ENCODE data around the gene PDS5B.
"Not testable (repeated sequence)": the region's sequence is repeated elsewhere in the genome, so short reads cannot be mapped to it uniquely, and the experiment has no call there.

The PDS5B gene

DNA sequence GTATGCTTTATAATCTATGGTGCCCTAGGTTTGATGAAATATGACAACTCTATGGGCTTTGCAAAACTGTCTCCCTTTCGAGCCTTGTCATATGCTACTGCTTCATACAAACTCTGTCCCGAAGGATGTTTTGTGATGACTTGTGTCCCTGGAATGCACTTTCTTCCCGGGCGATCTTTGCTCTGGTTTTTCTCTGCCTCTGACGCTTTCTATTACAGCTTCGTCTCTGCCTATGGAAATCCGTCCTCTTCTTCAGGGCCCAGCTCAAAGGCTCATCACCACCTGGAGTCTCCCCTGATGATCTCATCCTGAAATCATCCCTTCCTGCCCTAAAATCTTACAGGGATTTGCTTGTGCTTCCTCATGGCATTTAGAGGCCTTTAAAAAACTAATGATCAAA, 238.4 kb downstream of the PDS5B start:
- no peak overlapping the region for H3K27ac ChIP-seq (ENCODE audit: low read length)
- H3K36me3 ChIP-seq (ENCODE audit: control insufficient read depth in 2 of 2, insufficient read depth in 2 of 2, low read length in 2 of 2): no peaks in the 10 kb centered on the region
- peak overlapping the region in 1 of 2 donors; percentile 29 for H3K9ac ChIP-seq (ENCODE audit: low read length in 2 of 2)
- H3K4me1 ChIP-seq (ENCODE audit: control insufficient read depth, insufficient read depth, low read length): peaks cover 10% of the 10 kb centered on the region
- no peaks in the 10 kb centered on the region for H3K27me3 ChIP-seq (ENCODE audit: control insufficient read depth in 1 of 2, insufficient read depth in 2 of 2, low read length in 2 of 2)
- H3K4me3 ChIP-seq (ENCODE audit: low read length in 2 of 2): peak overlapping the region in 1 of 2 donors; percentile 44
- H3K9me3 ChIP-seq (ENCODE audit: control insufficient read depth in 2 of 2, low read length in 2 of 2): no peaks in the 10 kb centered on the region

DNA sequence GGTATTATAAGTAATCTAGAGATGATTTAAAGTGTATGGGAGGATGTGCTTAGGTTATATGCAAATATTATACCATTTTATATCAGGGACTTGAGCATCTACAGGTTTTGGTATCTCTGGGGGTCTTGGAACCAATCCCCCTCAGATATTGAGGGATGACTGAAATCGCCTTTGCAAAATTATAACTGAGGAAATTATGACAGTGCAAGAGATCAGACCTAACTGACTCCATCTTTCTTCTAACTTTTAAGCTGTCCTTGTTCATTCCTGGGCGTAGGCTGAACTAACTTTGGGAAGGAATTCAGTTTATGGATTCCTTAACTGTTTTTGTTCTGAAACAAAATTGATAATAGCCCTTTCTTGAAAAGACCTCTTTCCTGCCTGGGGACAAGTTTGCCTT, 239.2 kb downstream of the PDS5B start:
- no peak overlapping the region for H3K4me3 ChIP-seq (ENCODE audit: low read length in 2 of 2)
- H3K36me3 ChIP-seq (ENCODE audit: control insufficient read depth in 2 of 2, insufficient read depth in 2 of 2, low read length in 2 of 2): no peaks in the 10 kb centered on the region
- H3K27ac ChIP-seq (ENCODE audit: low read length): no peak overlapping the region
- H3K27me3 ChIP-seq (ENCODE audit: control insufficient read depth in 1 of 2, insufficient read depth in 2 of 2, low read length in 2 of 2): no peaks in the 10 kb centered on the region
- peaks cover 10% of the 10 kb centered on the region for H3K4me1 ChIP-seq (ENCODE audit: control insufficient read depth, insufficient read depth, low read length)
- H3K9me3 ChIP-seq (ENCODE audit: control insufficient read depth in 2 of 2, low read length in 2 of 2): no peaks in the 10 kb centered on the region
- H3K9ac ChIP-seq (ENCODE audit: low read length in 2 of 2): no peak overlapping the region

DNA sequence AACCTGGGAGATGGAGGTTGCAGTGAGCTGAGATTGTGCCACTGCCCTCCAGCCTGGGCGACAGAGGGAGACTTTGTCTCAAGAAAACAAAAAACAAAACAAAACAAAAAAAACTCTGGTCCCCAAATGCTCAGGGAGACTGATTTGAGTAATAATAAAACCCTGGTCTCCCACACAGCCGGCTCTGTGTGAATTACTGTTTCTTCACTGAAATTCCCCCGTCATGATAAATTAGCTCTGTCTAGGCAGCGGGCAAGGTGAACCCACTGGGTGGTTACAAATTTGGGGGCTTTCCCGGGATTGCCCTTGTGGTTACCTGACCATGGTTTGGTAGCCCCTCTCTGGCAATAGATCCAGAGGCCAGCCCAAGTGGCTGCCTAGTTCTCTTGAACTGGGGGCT, 240.1 kb downstream of the PDS5B start:
- not testable (repeated sequence) for H3K27ac ChIP-seq (ENCODE audit: low read length); H3K27me3 ChIP-seq (ENCODE audit: control insufficient read depth in 1 of 2, insufficient read depth in 2 of 2, low read length in 2 of 2); H3K36me3 ChIP-seq (ENCODE audit: control insufficient read depth in 2 of 2, insufficient read depth in 2 of 2, low read length in 2 of 2); H3K9me3 ChIP-seq (ENCODE audit: control insufficient read depth in 2 of 2, low read length in 2 of 2); H3K9ac ChIP-seq (ENCODE audit: low read length in 2 of 2); H3K4me3 ChIP-seq (ENCODE audit: low read length in 2 of 2); H3K4me1 ChIP-seq (ENCODE audit: control insufficient read depth, insufficient read depth, low read length)

All from stomach smooth muscle (tissue), 2 donors.